DMS153 (cell line): ENCODE data around the gene ABCB9.

ENCODE experiments used
- DNase-seq: peaks from one replicate; lab custom pipeline; 2025; lab: John Stamatoyannopoulos, UW

ABCB9 gene

GRCh38 chr12:122981587-122982476 is 15.6 kb upstream of the ABCB9 start:
- DNase-seq, result no peak

- no peak for DNase-seq
Observed at GRCh38 chr12:122981036-122981471, 14.8 kb upstream of the ABCB9 start.

- DNase-seq, result peak; percentile 12
Observed at GRCh38 chr12:122980183-122981035, 14.1 kb upstream of the ABCB9 start, which contains the start of gene ARL6IP4. ARL6IP4 (plus strand) TSS chr12:122980681; CDS start chr12:122981140, 459 bp downstream.

GRCh38 chr12:122979908-122980182 is 13.6 kb upstream of the ABCB9 start:
- no peak for DNase-seq

- DNase-seq, result no peak
Observed at GRCh38 chr12:122979001-122979907, 13.0 kb upstream of the ABCB9 start.

GRCh38 chr12:122978507-122978955 is 12.3 kb upstream of the ABCB9 start:
- DNase-seq, result no peak

- no peak for DNase-seq
Observed at GRCh38 chr12:122977655-122978392, 11.6 kb upstream of the ABCB9 start.

GRCh38 chr12:122977153-122977552 is 10.9 kb upstream of the ABCB9 start:
- DNase-seq, result no peak

- no peak for DNase-seq
Observed at GRCh38 chr12:122976648-122976975, 10.3 kb upstream of the ABCB9 start.

- no peak for DNase-seq
Observed at GRCh38 chr12:122975790-122976647, 9.8 kb upstream of the ABCB9 start.

- DNase-seq, result peak; percentile 73
Observed at GRCh38 chr12:122974892-122975789, 8.9 kb upstream of the ABCB9 start, which contains the start of gene OGFOD2. OGFOD2 (plus strand) TSS chr12:122975244; CDS start chr12:122975252, 8 bp downstream.

- peak; percentile 96 for DNase-seq
Observed at GRCh38 chr12:122974274-122974891, 8.1 kb upstream of the ABCB9 start.

- DNase-seq, result no peak
Observed at GRCh38 chr12:122969676-122970075, 3.4 kb upstream of the ABCB9 start.

GRCh38 chr12:122968104-122968503 is 1.8 kb upstream of the ABCB9 start:
- no peak for DNase-seq

GRCh38 chr12:122966743-122967550 is 684 bp upstream of the ABCB9 start:
- no peak for DNase-seq

- no peak for DNase-seq
Observed at GRCh38 chr12:122965321-122965751, 927 bp downstream of the ABCB9 start.

- DNase-seq, result no peak
Observed at GRCh38 chr12:122964439-122965257, 1.6 kb downstream of the ABCB9 start.
